GM19467 (cell line): ENCODE data around the gene CCT5.
"Not testable (repeated sequence)": the region's sequence is repeated elsewhere in the genome, so short reads cannot be mapped to it uniquely, and the experiment has no call there.

Experiments
- ATAC-seq: cut with Tn5 transposase; IDR thresholded peaks from one replicate; pipeline ENCODE4 v1.9.1; 2021; ENCODE audit warnings: mild to moderate bottlenecking, moderate library complexity; ENCODE audit not compliant: unreplicated experiment

The CCT5 gene

GRCh38 chr5:10297646-10298204, 47.6 kb downstream of the CCT5 start:
- ATAC-seq = no peak

- ATAC-seq = no peak
Measured at GRCh38 chr5:10300246-10300645, 50.2 kb downstream of the CCT5 start.

DNA sequence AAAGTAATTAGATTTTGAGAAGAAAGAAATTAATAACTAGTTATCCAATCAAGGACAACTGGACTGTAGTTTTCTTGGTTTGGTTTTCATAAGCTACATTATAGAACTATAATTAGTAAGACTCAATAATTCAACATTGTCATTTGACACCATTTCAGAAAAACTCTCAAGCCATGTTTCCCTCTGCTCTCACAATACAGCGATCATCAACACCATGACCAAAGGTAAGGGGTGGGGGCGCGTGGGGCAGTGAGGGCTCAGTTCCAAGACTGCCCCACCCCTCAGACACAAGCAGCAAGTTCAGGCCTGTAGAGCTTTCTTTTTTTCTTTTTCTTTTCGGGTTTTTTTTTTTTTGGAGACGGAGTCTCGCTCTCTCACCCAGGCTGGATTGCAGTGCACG, 51.2 kb downstream of the CCT5 start:
- ATAC-seq = no peak

- no peak for ATAC-seq
Measured at GRCh38 chr5:10301842-10302610, 51.9 kb downstream of the CCT5 start.

- ATAC-seq = no peak
Measured at GRCh38 chr5:10303201-10303600, 53.1 kb downstream of the CCT5 start.

GRCh38 chr5:10303699-10304170, 53.7 kb downstream of the CCT5 start:
- ATAC-seq = no peak

- ATAC-seq = no peak
Measured at GRCh38 chr5:10304932-10305331, 54.9 kb downstream of the CCT5 start.

- ATAC-seq = no peak
Measured at GRCh38 chr5:10306114-10306513, 56.0 kb downstream of the CCT5 start.

DNA sequence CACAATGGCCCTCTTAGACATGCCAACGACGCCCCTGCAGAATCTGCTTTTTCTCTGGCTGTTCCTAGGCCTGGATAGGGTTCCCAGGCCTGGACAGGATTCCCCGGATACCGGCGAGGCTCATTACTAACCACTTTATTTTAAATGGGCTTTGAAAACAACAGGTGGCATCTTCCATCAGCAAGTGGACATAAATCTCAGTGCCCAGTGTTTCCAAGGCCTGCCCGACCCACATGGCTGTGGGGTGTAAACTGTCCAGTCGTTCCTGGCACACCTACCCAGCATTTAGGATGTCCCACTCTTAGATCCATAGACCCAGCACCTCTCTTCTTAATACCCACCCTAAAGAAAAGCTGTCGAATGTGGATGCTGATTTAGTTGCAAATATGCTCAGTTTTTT, 56.7 kb downstream of the CCT5 start:
- ATAC-seq = no peak

- ATAC-seq = peak; percentile 84
Measured at GRCh38 chr5:10307206-10308148, 57.4 kb downstream of the CCT5 start, which contains the start of gene CMBL. TSS of gene CMBL (minus strand) at chr5:10307902. CDS start at chr5:10290762, 17,140 bp downstream.

GRCh38 chr5:10308844-10309243, 58.8 kb downstream of the CCT5 start:
- ATAC-seq = no peak

- ATAC-seq = no peak
Measured at GRCh38 chr5:10310066-10310779, 60.1 kb downstream of the CCT5 start.

- not testable (repeated sequence) for ATAC-seq
Measured at GRCh38 chr5:10310835-10311570, 60.9 kb downstream of the CCT5 start.

- ATAC-seq = no peak
Measured at GRCh38 chr5:10311595-10312425, 61.7 kb downstream of the CCT5 start.

DNA sequence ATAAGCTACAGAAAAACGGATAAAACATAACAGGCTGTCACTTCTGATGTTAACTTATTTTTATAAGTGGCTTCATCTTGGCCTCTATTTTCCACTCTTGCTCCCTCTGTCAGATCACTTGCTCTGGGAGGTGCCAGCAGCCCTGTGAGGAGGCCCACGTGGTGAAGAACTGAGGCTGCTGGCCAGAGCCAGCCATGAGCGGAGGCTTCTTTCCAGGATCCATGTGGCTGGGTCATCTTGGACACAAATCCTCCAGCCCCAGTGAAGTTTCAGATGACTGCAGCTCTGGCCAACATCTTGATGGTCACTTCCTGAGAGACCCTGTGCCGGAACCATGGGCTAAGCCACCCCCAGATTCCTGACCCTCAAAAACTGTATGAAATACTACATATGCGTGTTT, 65.1 kb downstream of the CCT5 start:
- no peak for ATAC-seq
